ENCODE measurements around the gene PPP1R37.

- TF ChIP-seq TAF1 (IDR thresholded peaks at IDR 0.05; ENCODE audit: borderline replicate concordance, insufficient read depth, low read length) (no peak), POLR2AphosphoS5 (IDR thresholded peaks at IDR 0.05; ENCODE audit: low read depth, low read length) (no peak), FOXP2 (optimal IDR thresholded peaks at IDR 0.05; ENCODE audit: borderline replicate concordance, extremely low read depth, extremely low read length, insufficient read depth) (no peak), SIN3A (IDR thresholded peaks at IDR 0.05; ENCODE audit: borderline replicate concordance, insufficient read depth, low read length) (no peak)
Observed at GRCh38 chr19:45133661-45134060, 40.7 kb downstream of the PPP1R37 start.
